HCT116 (cell line): ENCODE data around the gene BEND6. TPM values are rescaled to one million over a fixed set of nuclear protein-coding genes. Genes with fewer than 3 reads are reported as not detected.

Experiments
- ATAC-seq: fragments of 200-7000 bp; cut with Tn5 transposase; 2 replicates; pipeline ENCODE4 v1.9.1; 2020; ENCODE audit warnings: mild to moderate bottlenecking, moderate library complexity
- BruUV-seq: library from RNA; stranded (reverse); fragments of 400-500 nt; replicated peaks from 2 replicates; lab custom pipeline; 2021; lab: Mats Ljungman, UMichigan
- CTCF ChIA-PET: fragments of 300-600 bp; sonication (Branson Sonifier 250); formaldehyde crosslinking; loops from one replicate; lab custom pipeline; 2021; ENCODE audit warnings: antibody characterized with exemption; lab: Charles Lee
- POLR2A ChIA-PET: fragments of 300-600, 350-600 bp; sonication (Branson Sonifier 250); formaldehyde crosslinking; loops from one replicate; lab custom pipeline; 2021; ENCODE audit warnings: antibody characterized with exemption; lab: Charles Lee
- RAD21 ChIA-PET, 2 experiments: fragments of 300-600 bp; sonication (Branson Sonifier 250); formaldehyde crosslinking; loops; one replicate each; lab custom pipeline; 2023; ENCODE audit warnings: low total read pairs in 2 of 2; ENCODE audit not compliant: uncharacterized antibody in 2 of 2, unreplicated experiment in 2 of 2, low non-redundant PET in 1 of 2; lab: Charles Lee
- DNase-seq: peaks from one replicate; pipeline ENCODE4 v3.0.0-alpha.2; 2010; ENCODE audit warnings: low read depth, low spot score
- H2AFZ ChIP-seq: fragments of 200-600 bp; shearing (Covaris generic), sonication (generic); 2 replicates; pipeline ENCODE4 v1.6.1; 2017; ENCODE audit warnings: low read depth, mixed run types, mixed read lengths, antibody characterized with exemption, low read length; ENCODE audit not compliant: poor library complexity, severe bottlenecking
- H3K27ac ChIP-seq: 2 replicates; pipeline ENCODE4 v1.5.1; 2012; ENCODE audit warnings: low read depth, low read length
- H3K27me3 ChIP-seq: fragments of 200-600 bp; sonication (generic); 2 replicates; pipeline ENCODE4 v1.6.1; 2016; ENCODE audit warnings: mixed run types, low read length, mixed read lengths; ENCODE audit not compliant: insufficient read depth
- H3K36me3 ChIP-seq, 2 experiments: fragments of 200-500 bp in 1 of 2; fragments of 200-600 bp in 1 of 2; sonication (Bioruptor generic) in 1 of 2; sonication (generic) in 1 of 2; 2 replicates each; pipeline versions ENCODE4 v1.5.1 to v1.6.1; 2014 to 2016; ENCODE audit warnings: low read length in 2 of 2, inconsistent platforms in 1 of 2, mixed read lengths in 1 of 2, mixed run types in 1 of 2; ENCODE audit not compliant: insufficient read depth in 2 of 2, control insufficient read depth in 1 of 2
- H3K4me1 ChIP-seq, 2 experiments: fragments of 200-600 bp in 1 of 2; sonication (generic) in 1 of 2; 2 replicates each; pipeline versions ENCODE4 v1.5.1 to v1.6.1; 2012 to 2017; ENCODE audit warnings: low read length in 2 of 2, inconsistent platforms in 1 of 2, mild to moderate bottlenecking in 1 of 2, mixed read lengths in 1 of 2, mixed run types in 1 of 2, moderate library complexity in 1 of 2; ENCODE audit not compliant: insufficient read depth in 2 of 2, control insufficient read depth in 1 of 2
- H3K4me2 ChIP-seq: fragments of 200-600 bp; sonication (generic); 2 replicates; pipeline ENCODE4 v1.6.1; 2017; ENCODE audit warnings: mixed run types, low read length, mixed read lengths
- H3K4me3 ChIP-seq, 2 experiments: fragments of 200-600 bp in 1 of 2; sonication (generic) in 1 of 2; replicated peaks in 1 of 2; 2 replicates each; pipeline ENCODE4 v1.5.1; 2011 to 2016; ENCODE audit warnings: low read length in 2 of 2, control low read depth in 1 of 2, low read depth in 1 of 2, mild to moderate bottlenecking in 1 of 2, mixed read lengths in 1 of 2, mixed run types in 1 of 2
- H3K79me2 ChIP-seq: fragments of 200-600 bp; sonication (generic); 2 replicates; pipeline ENCODE4 v1.6.1; 2017; ENCODE audit warnings: mild to moderate bottlenecking, mixed run types, low read length, moderate library complexity, mixed read lengths; ENCODE audit not compliant: insufficient read depth
- H3K9ac ChIP-seq: fragments of 200-600 bp; sonication (generic); 2 replicates; pipeline ENCODE4 v1.6.1; 2016; ENCODE audit warnings: low read length, mixed read lengths
- H3K9me2 ChIP-seq: fragments of 200-600 bp; sonication (generic), shearing (Covaris generic); 2 replicates; pipeline ENCODE4 v1.6.1; 2017; ENCODE audit warnings: mixed run types, mild to moderate bottlenecking, moderate library complexity; ENCODE audit not compliant: insufficient read depth
- H3K9me3 ChIP-seq, 2 experiments: fragments of 200-500 bp in 1 of 2; fragments of 200-600 bp in 1 of 2; sonication (Bioruptor generic) in 1 of 2; sonication (generic) in 1 of 2; 2 replicates each; pipeline ENCODE4 v1.6.1; 2014 to 2017; ENCODE audit warnings: low read length in 2 of 2, mixed read lengths in 2 of 2, inconsistent platforms in 1 of 2, low read depth in 1 of 2, mild to moderate bottlenecking in 1 of 2, mixed run types in 1 of 2, moderate library complexity in 1 of 2; ENCODE audit not compliant: control insufficient read depth in 1 of 2, insufficient read depth in 1 of 2
- H4K20me1 ChIP-seq: fragments of 200-600 bp; sonication (generic), shearing (Covaris generic); 2 replicates; pipeline ENCODE4 v1.6.1; 2017; ENCODE audit warnings: mixed run types, mild to moderate bottlenecking, moderate library complexity; ENCODE audit not compliant: insufficient read depth
- CBX3 ChIP-seq: IDR thresholded peaks from 2 replicates; pipeline ENCODE4 v1.6.1; 2012; ENCODE audit warnings: low read depth
- CEBPB ChIP-seq: IDR thresholded peaks from 2 replicates; pipeline ENCODE4 v1.6.1; 2012; ENCODE audit warnings: low read depth
- EGR1 ChIP-seq: IDR thresholded peaks from 2 replicates; pipeline ENCODE4 v1.6.1; 2012; ENCODE audit warnings: low read depth
- ELF1 ChIP-seq: IDR thresholded peaks from 2 replicates; pipeline ENCODE4 v1.6.1; 2012; ENCODE audit warnings: low read depth, borderline replicate concordance
- EZH2phosphoT487 ChIP-seq: fragments of 200-600 bp; IDR thresholded peaks from 2 replicates; pipeline ENCODE4 v1.6.1; 2018; ENCODE audit warnings: antibody characterized with exemption, borderline replicate concordance
- JUND ChIP-seq: IDR thresholded peaks from 2 replicates; pipeline ENCODE4 v1.6.1; 2012
- MAX ChIP-seq: IDR thresholded peaks from 2 replicates; pipeline ENCODE4 v1.6.1; 2012
- POLR2A ChIP-seq: IDR thresholded peaks from 2 replicates; pipeline ENCODE4 v1.7.0; 2011; ENCODE audit warnings: borderline replicate concordance; ENCODE audit not compliant: insufficient read depth, insufficient read length; ENCODE audit errors: extremely low read depth
- RAD21 ChIP-seq: IDR thresholded peaks from 2 replicates; pipeline ENCODE4 v1.6.1; 2012; ENCODE audit warnings: low read depth, mild to moderate bottlenecking
- SIN3A ChIP-seq: IDR thresholded peaks from 2 replicates; pipeline ENCODE4 v1.6.1; 2012; ENCODE audit warnings: low read depth
- SP1 ChIP-seq: IDR thresholded peaks from 2 replicates; pipeline ENCODE4 v1.6.1; 2012; ENCODE audit warnings: low read depth
- SRF ChIP-seq: IDR thresholded peaks from 2 replicates; pipeline ENCODE4 v1.6.1; 2012; ENCODE audit warnings: low read depth
- TCF7L2 ChIP-seq: IDR thresholded peaks from 2 replicates; pipeline ENCODE4 v1.7.0; 2011; ENCODE audit warnings: borderline replicate concordance, inconsistent platforms; ENCODE audit not compliant: insufficient read depth, insufficient read length; ENCODE audit errors: extremely low read depth
- YY1 ChIP-seq: IDR thresholded peaks from 2 replicates; pipeline ENCODE4 v1.6.1; 2011; ENCODE audit warnings: low read length, low read depth, moderate library complexity, mild to moderate bottlenecking; ENCODE audit not compliant: insufficient replicate concordance; ENCODE audit errors: extremely low read depth
- ZFX ChIP-seq: fragments of 450-650 bp; IDR thresholded peaks from 2 replicates; pipeline ENCODE4 v1.6.1; 2017
- ZNF274 ChIP-seq: fragments of 200-500 bp; sonication (Bioruptor generic); IDR thresholded peaks from 2 replicates; pipeline ENCODE4 v1.6.1; 2014; ENCODE audit warnings: mild to moderate bottlenecking, low read depth, low read length, inconsistent platforms
- intact Hi-C: fragments of 100-400 bp; cut with micrococcal nuclease; formaldehyde crosslinking; loops from 2 replicates; pipeline ENCODE4 v1.10.0; 2022
- total RNA-seq: library from RNA; stranded (reverse); gene quantifications from one replicate; pipeline ENCODE4 v1.2.1, GENCODE V29; 2021; ENCODE audit not compliant: unreplicated experiment
- TF ChIP-seq, protein P1 (sequence below): IDR thresholded peaks from 2 replicates; pipeline ENCODE4 v1.6.1; 2012
- TF ChIP-seq, protein P2 (sequence below), 3 experiments: fragments of 200-600 bp in 1 of 3; sonication (generic) in 1 of 3; IDR thresholded peaks in 2 of 3; conservative IDR thresholded peaks in 1 of 3; 2 replicates each; pipeline ENCODE4 v1.5.1; 2012 to 2017; ENCODE audit warnings: low read depth in 2 of 3, low read length in 2 of 3, antibody characterized with exemption in 1 of 3, borderline replicate concordance in 1 of 3, control low read depth in 1 of 3, mild to moderate bottlenecking in 1 of 3, mixed read lengths in 1 of 3, mixed run types in 1 of 3, moderate library complexity in 1 of 3; ENCODE audit not compliant: insufficient read depth in 1 of 3

BEND6 gene
- total RNA-seq, 1 experiment from 2014 or later, result 4.0 TPM

- TF ChIP-seq ELF1 (no peak), EGR1 (no peak), ZNF274 (no peak), POLR2A (no peak)
These were observed 115.0 kb downstream of the BEND6 start (continued) for GRCh38 chr6:57069920-57070331.

- H3K4me2 ChIP-seq, result no peak overlapping the region
- no peaks in the 10 kb centered on the region for H3K4me1 ChIP-seq
- ATAC-seq (no peak), DNase-seq (no peak)
- H3K79me2 ChIP-seq, result no peaks in the 10 kb centered on the region
- TF ChIP-seq SIN3A, result no peak
- no peak for TF ChIP-seq RAD21
- TF ChIP-seq ELF1, result no peak
- no peak for TF ChIP-seq EZH2phosphoT487
- TF ChIP-seq, protein P1, sequence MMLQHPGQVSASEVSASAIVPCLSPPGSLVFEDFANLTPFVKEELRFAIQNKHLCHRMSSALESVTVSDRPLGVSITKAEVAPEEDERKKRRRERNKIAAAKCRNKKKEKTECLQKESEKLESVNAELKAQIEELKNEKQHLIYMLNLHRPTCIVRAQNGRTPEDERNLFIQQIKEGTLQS, result no peak
- no peak for TF ChIP-seq SP1
- no peak for TF ChIP-seq TCF7L2
- TF ChIP-seq CBX3, result no peak
- no peak for TF ChIP-seq SRF
- TF ChIP-seq ZFX, result no peak
- no peak for TF ChIP-seq EGR1
- no peak for TF ChIP-seq JUND
- no peak for TF ChIP-seq YY1
- TF ChIP-seq ZNF274, result no peak
- TF ChIP-seq, protein P2, sequence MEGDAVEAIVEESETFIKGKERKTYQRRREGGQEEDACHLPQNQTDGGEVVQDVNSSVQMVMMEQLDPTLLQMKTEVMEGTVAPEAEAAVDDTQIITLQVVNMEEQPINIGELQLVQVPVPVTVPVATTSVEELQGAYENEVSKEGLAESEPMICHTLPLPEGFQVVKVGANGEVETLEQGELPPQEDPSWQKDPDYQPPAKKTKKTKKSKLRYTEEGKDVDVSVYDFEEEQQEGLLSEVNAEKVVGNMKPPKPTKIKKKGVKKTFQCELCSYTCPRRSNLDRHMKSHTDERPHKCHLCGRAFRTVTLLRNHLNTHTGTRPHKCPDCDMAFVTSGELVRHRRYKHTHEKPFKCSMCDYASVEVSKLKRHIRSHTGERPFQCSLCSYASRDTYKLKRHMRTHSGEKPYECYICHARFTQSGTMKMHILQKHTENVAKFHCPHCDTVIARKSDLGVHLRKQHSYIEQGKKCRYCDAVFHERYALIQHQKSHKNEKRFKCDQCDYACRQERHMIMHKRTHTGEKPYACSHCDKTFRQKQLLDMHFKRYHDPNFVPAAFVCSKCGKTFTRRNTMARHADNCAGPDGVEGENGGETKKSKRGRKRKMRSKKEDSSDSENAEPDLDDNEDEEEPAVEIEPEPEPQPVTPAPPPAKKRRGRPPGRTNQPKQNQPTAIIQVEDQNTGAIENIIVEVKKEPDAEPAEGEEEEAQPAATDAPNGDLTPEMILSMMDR (IDR thresholded peaks at IDR 0.05 in 2 of 3, conservative IDR thresholded peaks at IDR 0.05 in 1 of 3; ENCODE audit: borderline replicate concordance in 1 of 3, insufficient read depth in 1 of 3, low read depth in 2 of 3, low read length in 2 of 3), result no peak
- TF ChIP-seq MAX, result no peak
- TF ChIP-seq CEBPB, result no peak
- no peak for TF ChIP-seq POLR2A
- H3K9me3 ChIP-seq, result no peaks in the 10 kb centered on the region
- H3K27me3 ChIP-seq, result no peaks in the 10 kb centered on the region
- POLR2A ChIA-PET, result no interaction called here
- H3K27ac ChIP-seq, result no peak overlapping the region
- no TSS peak for BruUV-seq
- no peaks in the 10 kb centered on the region for H4K20me1 ChIP-seq
- H2AFZ ChIP-seq, result no peak overlapping the region
- RAD21 ChIA-PET, result no interaction called here
- H3K9me2 ChIP-seq, result no peaks in the 10 kb centered on the region
- intact Hi-C loops, result no loop called here
- H3K36me3 ChIP-seq, result no peaks in the 10 kb centered on the region; a peak in 1 of 4 replicates
- H3K4me3 ChIP-seq, result no peak overlapping the region
- no peak overlapping the region for H3K9ac ChIP-seq
- CTCF ChIA-PET, result no interaction called here
These were observed 117.2 kb downstream of the BEND6 start for GRCh38 chr6:57072108-57072507.
